ENCODE measurements around the gene TMEM135.

TMEM135 gene

DNA sequence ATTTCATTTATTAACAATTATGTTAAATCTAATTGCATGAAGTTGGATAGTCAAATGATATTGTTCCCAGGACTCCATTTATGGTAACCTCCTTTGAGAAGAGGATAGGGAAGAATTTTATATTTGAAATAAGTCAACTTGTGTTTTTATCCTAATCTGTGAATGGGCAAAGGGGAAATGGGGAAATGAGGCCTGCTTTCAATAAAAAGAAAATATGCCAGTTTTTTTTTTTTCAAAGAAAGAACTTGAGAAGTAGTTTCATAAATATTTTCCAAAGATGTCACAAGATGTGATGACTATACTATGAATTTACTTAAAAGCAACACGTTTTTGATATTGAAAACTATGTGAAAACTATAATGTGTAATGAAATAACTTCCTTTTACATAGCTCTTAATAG, 201.8 kb downstream of the TMEM135 start:
- Histone ChIP-seq H3K9me3 (ENCODE audit: insufficient read depth, low read length) (no peaks in the 10 kb centered on the region), H3K9ac (ENCODE audit: insufficient read length, low read depth) (no peak overlapping the region), H3K36me3 (ENCODE audit: insufficient read depth, insufficient read length, low read length) (no peaks in the 10 kb centered on the region), H3K4me1 (ENCODE audit: insufficient read depth, insufficient read length) (no peaks in the 10 kb centered on the region), H3K4me3 (ENCODE audit: insufficient read length, low read depth) (no peak overlapping the region), H3K27me3 (ENCODE audit: insufficient read depth, insufficient read length) (no peaks in the 10 kb centered on the region)
- TF ChIP-seq YY1 (IDR thresholded peaks at IDR 0.05; ENCODE audit: insufficient read depth, insufficient read length) (no peak), SUZ12 (IDR thresholded peaks at IDR 0.05; ENCODE audit: extremely low read depth, insufficient read depth, insufficient read length) (no peak), ZNF274 (IDR thresholded peaks at IDR 0.05; ENCODE audit: low read depth, low read length) (no peak)
- DNase-seq (ENCODE audit: low read depth, low spot score), result no peak

DNA sequence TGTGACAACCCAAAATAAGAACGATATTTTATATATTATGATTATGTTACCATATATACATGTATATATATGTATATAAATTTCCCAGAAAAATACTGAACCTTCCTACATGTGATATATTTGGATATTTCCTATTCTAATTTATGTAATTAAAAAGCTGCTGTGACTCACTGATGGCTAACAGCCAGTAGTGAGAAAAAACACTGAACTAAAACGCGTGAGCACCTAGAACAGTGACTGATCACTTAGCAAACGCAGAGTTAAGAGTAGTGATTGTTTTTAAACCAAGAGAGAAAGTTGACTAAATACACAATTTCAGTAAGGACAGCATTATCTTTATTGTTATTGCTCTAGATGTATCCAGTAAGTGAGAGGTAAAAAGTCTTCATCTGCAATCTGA, 213.8 kb downstream of the TMEM135 start:
- Histone ChIP-seq H3K4me3 (ENCODE audit: insufficient read length, low read depth) (no peak overlapping the region), H3K9me3 (ENCODE audit: insufficient read depth, low read length) (0 out of 2 replicates have a peak, but pooled peaks cover 7% of the 10 kb centered on the region), H3K9ac (ENCODE audit: insufficient read length, low read depth) (no peak overlapping the region), H3K4me1 (ENCODE audit: insufficient read depth, insufficient read length) (no peaks in the 10 kb centered on the region), H3K36me3 (ENCODE audit: insufficient read depth, insufficient read length, low read length) (no peaks in the 10 kb centered on the region), H3K27me3 (ENCODE audit: insufficient read depth, insufficient read length) (no peaks in the 10 kb centered on the region)
- no peak for DNase-seq (ENCODE audit: low read depth, low spot score)
- TF ChIP-seq SUZ12 (IDR thresholded peaks at IDR 0.05; ENCODE audit: extremely low read depth, insufficient read depth, insufficient read length), result no peak
- TF ChIP-seq YY1 (IDR thresholded peaks at IDR 0.05; ENCODE audit: insufficient read depth, insufficient read length), result no peak
- TF ChIP-seq ZNF274 (IDR thresholded peaks at IDR 0.05; ENCODE audit: low read depth, low read length), result no peak

DNA sequence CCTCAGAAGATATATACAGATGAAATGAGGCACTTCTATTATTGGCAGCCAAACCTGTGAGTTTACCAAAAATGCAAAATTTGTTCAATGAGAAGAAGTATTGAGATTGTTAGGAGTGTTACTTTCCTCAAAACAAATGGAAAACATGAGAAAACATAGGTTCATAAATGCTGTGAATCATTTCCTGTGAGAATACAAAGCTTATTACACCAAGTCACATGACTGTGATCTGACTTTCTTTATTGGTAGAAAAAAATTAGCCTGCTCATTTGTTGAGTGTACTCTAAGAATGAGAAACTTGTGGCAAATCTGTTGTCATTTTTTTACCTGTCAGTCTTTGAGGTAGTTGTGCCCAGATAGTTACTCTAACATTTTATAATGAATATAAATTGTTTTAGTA, 215.1 kb downstream of the TMEM135 start:
- Histone ChIP-seq H3K4me1 (ENCODE audit: insufficient read depth, insufficient read length) (no peaks in the 10 kb centered on the region), H3K9ac (ENCODE audit: insufficient read length, low read depth) (no peak overlapping the region), H3K4me3 (ENCODE audit: insufficient read length, low read depth) (no peak overlapping the region), H3K36me3 (ENCODE audit: insufficient read depth, insufficient read length, low read length) (no peaks in the 10 kb centered on the region), H3K27me3 (ENCODE audit: insufficient read depth, insufficient read length) (no peaks in the 10 kb centered on the region), H3K9me3 (ENCODE audit: insufficient read depth, low read length) (0 out of 2 replicates have a peak, but pooled peaks cover 5% of the 10 kb centered on the region)
- TF ChIP-seq ZNF274 (IDR thresholded peaks at IDR 0.05; ENCODE audit: low read depth, low read length) (no peak), YY1 (IDR thresholded peaks at IDR 0.05; ENCODE audit: insufficient read depth, insufficient read length) (no peak), SUZ12 (IDR thresholded peaks at IDR 0.05; ENCODE audit: extremely low read depth, insufficient read depth, insufficient read length) (no peak)
- no peak for DNase-seq (ENCODE audit: low read depth, low spot score)

DNA sequence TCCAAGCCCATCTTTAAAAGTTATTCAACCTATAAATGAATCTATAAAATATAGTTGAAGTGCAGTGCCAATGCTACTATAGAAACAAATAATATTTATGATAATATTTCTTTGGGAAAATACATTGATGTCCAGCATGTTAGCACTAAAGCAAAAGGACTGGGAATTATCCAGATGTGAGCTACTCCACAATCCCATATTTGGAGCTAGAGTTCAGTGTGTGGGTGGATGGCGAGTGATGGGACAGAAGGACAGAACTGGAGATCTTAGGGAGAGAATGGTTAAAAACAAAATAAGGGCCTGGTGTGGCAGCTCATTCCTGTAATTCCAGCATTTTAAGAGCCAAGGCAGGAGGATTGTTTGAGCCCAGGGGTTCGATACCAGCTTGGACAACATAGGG, 216.8 kb downstream of the TMEM135 start:
- DNase-seq (ENCODE audit: low read depth, low spot score), result no peak
- Histone ChIP-seq H3K4me1 (ENCODE audit: insufficient read depth, insufficient read length) (no peaks in the 10 kb centered on the region), H3K4me3 (ENCODE audit: insufficient read length, low read depth) (no peak overlapping the region), H3K36me3 (ENCODE audit: insufficient read depth, insufficient read length, low read length) (no peaks in the 10 kb centered on the region), H3K27me3 (ENCODE audit: insufficient read depth, insufficient read length) (no peaks in the 10 kb centered on the region), H3K9me3 (ENCODE audit: insufficient read depth, low read length) (no peaks in the 10 kb centered on the region), H3K9ac (ENCODE audit: insufficient read length, low read depth) (no peak overlapping the region)
- no peak for TF ChIP-seq YY1 (IDR thresholded peaks at IDR 0.05; ENCODE audit: insufficient read depth, insufficient read length)
- TF ChIP-seq SUZ12 (IDR thresholded peaks at IDR 0.05; ENCODE audit: extremely low read depth, insufficient read depth, insufficient read length), result no peak
- no peak for TF ChIP-seq ZNF274 (IDR thresholded peaks at IDR 0.05; ENCODE audit: low read depth, low read length)

DNA sequence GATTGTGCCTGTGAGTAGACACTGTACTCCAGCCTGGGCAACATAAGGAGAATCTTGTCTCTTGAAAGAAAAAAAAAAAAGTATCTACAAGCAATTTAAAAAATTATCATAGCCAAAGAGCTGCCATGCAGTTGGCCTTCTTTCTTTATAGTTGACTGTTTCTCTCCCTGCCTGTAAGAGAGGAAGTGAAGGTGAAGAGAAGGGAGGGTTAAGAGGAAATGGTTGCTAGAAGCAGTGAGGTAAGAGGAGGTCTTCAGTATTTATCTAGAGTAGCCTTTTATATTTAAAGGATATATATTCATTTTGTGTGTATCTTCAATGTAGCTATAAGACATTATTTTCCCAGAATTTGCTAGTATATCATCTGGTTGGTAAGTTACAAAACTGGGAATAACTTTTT, 217.9 kb downstream of the TMEM135 start:
- H3K9ac ChIP-seq (ENCODE audit: insufficient read length, low read depth), result no peak overlapping the region

DNA sequence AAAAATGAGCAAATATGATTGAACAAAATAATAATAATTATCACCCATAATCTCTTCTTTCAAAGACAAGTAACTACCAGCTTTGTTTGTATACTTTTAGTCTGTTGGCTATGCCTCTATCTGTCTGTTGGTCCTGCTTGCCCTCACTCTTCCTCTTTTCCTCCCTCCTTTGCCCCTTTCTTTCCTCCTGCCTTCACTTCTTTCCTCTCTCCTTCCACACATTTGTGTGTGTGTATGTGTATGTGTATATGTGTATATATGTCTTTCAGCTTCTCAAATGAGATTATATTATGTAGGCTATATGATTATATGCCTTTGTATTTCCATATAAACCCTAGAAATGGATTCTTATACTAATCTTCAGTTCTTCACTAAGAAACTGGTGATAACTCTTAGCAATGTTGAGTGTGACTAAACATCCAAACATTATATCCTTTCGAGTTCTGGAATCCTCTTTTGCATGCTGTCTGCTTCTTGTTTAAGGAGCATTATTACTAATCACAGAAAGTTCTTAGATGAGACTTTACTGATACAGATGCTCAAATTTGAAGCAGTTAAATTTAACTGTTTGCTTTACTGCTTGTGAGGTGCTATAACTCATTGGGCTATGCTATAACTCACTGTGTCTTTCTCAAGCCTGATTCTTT, 219.1 kb downstream of the TMEM135 start:
- H3K36me3 ChIP-seq (ENCODE audit: insufficient read depth, insufficient read length, low read length), result no peaks in the 10 kb centered on the region
- H3K4me3 ChIP-seq (ENCODE audit: insufficient read length, low read depth), result no peak overlapping the region
- H3K9ac ChIP-seq (ENCODE audit: insufficient read length, low read depth), result no peak overlapping the region
- TF ChIP-seq YY1 (IDR thresholded peaks at IDR 0.05; ENCODE audit: insufficient read depth, insufficient read length), result no peak
- no peak for TF ChIP-seq ZNF274 (IDR thresholded peaks at IDR 0.05; ENCODE audit: low read depth, low read length)
- no peak for TF ChIP-seq SUZ12 (IDR thresholded peaks at IDR 0.05; ENCODE audit: extremely low read depth, insufficient read depth, insufficient read length)
- no peaks in the 10 kb centered on the region for H3K4me1 ChIP-seq (ENCODE audit: insufficient read depth, insufficient read length)
- no peak for DNase-seq (ENCODE audit: low read depth, low spot score)
- no peaks in the 10 kb centered on the region for H3K27me3 ChIP-seq (ENCODE audit: insufficient read depth, insufficient read length)
- H3K9me3 ChIP-seq (ENCODE audit: insufficient read depth, low read length), result no peaks in the 10 kb centered on the region

More for the DNA sequence above, 217.9 kb downstream of the TMEM135 start:
- no peak for TF ChIP-seq SUZ12 (IDR thresholded peaks at IDR 0.05; ENCODE audit: extremely low read depth, insufficient read depth, insufficient read length)
- no peak for TF ChIP-seq ZNF274 (IDR thresholded peaks at IDR 0.05; ENCODE audit: low read depth, low read length)
- no peak for TF ChIP-seq YY1 (IDR thresholded peaks at IDR 0.05; ENCODE audit: insufficient read depth, insufficient read length)
- no peaks in the 10 kb centered on the region for H3K9me3 ChIP-seq (ENCODE audit: insufficient read depth, low read length)
- no peaks in the 10 kb centered on the region for H3K4me1 ChIP-seq (ENCODE audit: insufficient read depth, insufficient read length)
- no peak overlapping the region for H3K4me3 ChIP-seq (ENCODE audit: insufficient read length, low read depth)
- H3K27me3 ChIP-seq (ENCODE audit: insufficient read depth, insufficient read length), result no peaks in the 10 kb centered on the region
- DNase-seq (ENCODE audit: low read depth, low spot score), result no peak
- no peaks in the 10 kb centered on the region for H3K36me3 ChIP-seq (ENCODE audit: insufficient read depth, insufficient read length, low read length)

DNA sequence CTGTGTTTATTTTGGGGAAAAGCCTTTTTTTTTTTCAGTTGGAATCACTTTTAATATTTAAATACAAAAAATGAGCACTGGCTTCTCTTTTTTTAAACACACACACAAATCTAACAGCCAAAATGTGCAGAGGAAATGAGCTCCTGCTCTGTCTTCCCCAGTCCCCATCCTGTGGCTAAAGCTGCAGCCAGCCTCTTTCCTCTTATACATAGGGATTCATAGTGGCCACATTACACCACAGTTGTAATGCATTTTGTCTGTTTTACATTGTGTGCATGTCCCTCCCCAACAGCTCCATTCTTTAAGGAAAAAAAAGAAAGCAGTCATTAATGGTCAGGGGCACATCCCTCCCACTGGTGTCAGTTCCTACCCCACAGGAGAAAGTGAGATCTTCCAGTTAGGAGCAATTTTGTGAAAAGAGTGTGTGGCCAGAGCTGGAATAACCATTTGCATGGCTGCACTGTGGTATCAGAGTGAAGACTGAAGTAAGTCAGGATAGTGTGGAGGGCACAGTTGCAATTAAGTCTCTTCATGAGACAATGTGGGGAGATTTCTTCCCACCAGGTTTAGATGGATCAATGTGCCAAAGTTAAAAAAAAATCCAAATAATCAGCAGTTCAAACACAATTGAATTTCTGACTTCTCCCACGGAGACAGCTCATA, 220.6 kb downstream of the TMEM135 start:
- Histone ChIP-seq H3K9ac (ENCODE audit: insufficient read length, low read depth) (no peak overlapping the region), H3K4me1 (ENCODE audit: insufficient read depth, insufficient read length) (no peaks in the 10 kb centered on the region), H3K27me3 (ENCODE audit: insufficient read depth, insufficient read length) (no peaks in the 10 kb centered on the region), H3K9me3 (ENCODE audit: insufficient read depth, low read length) (no peaks in the 10 kb centered on the region), H3K4me3 (ENCODE audit: insufficient read length, low read depth) (no peak overlapping the region), H3K36me3 (ENCODE audit: insufficient read depth, insufficient read length, low read length) (no peaks in the 10 kb centered on the region)
- TF ChIP-seq YY1 (IDR thresholded peaks at IDR 0.05; ENCODE audit: insufficient read depth, insufficient read length) (no peak), ZNF274 (IDR thresholded peaks at IDR 0.05; ENCODE audit: low read depth, low read length) (no peak), SUZ12 (IDR thresholded peaks at IDR 0.05; ENCODE audit: extremely low read depth, insufficient read depth, insufficient read length) (no peak)
- DNase-seq (ENCODE audit: low read depth, low spot score), result no peak

Data from NT2/D1 (cell line).